Endothelial cell of umbilical vein (primary cell): Measurements from ENCODE around the gene ACTL8. TPM values are rescaled to one million over a fixed set of nuclear protein-coding genes. Genes with fewer than 3 reads are reported as not detected.

Experiments used
- BruUV-seq: library from RNA; stranded (reverse); fragments of 400-500 nt; replicated peaks from 2 replicates; lab custom pipeline; 2021; lab: Mats Ljungman, UMichigan
- CTCF ChIA-PET: fragments of 300-600, 350-600 bp; sonication (Branson Sonifier 250); formaldehyde crosslinking; loops from one replicate; lab custom pipeline; 2021; ENCODE audit warnings: antibody characterized with exemption, inconsistent platforms; lab: Charles Lee
- POLR2A ChIA-PET: fragments of 300-600, 350-600 bp; sonication (Branson Sonifier 250); formaldehyde crosslinking; loops from one replicate; lab custom pipeline; 2021; ENCODE audit warnings: antibody characterized with exemption, inconsistent platforms; lab: Charles Lee
- DNase-seq: peaks from one replicate; pipeline ENCODE4 v3.0.0-alpha.2; 2011; ENCODE audit warnings: low read depth, low spot score
- FAIRE-seq: peaks from 2 replicates; lab custom pipeline; 2011; peaks lifted over from hg19 to GRCh38; lab: Jason Lieb, UNC
- H2AFZ ChIP-seq: 2 replicates; pipeline ENCODE4 v1.6.0; 2012; ENCODE audit warnings: low read depth, low read length, control low read depth, inconsistent platforms
- H3K27ac ChIP-seq: 2 replicates; pipeline ENCODE4 v1.5.1; 2011; ENCODE audit warnings: low read depth, mild to moderate bottlenecking, control low read depth, low read length, moderate library complexity; ENCODE audit not compliant: insufficient read depth
- H3K27me3 ChIP-seq, 2 experiments: 2 replicates each; pipeline versions ENCODE4 v1.6.0 to v1.6.1; 2011; ENCODE audit warnings: low read length in 2 of 2, mixed read lengths in 1 of 2; ENCODE audit not compliant: control insufficient read depth in 2 of 2, insufficient read depth in 2 of 2
- H3K36me3 ChIP-seq, 2 experiments: 2 replicates in 1 of 2; 3 replicates in 1 of 2; pipeline ENCODE4 v1.5.1; 2011; ENCODE audit warnings: low read length in 2 of 2, mild to moderate bottlenecking in 1 of 2, moderate library complexity in 1 of 2; ENCODE audit not compliant: control insufficient read depth in 2 of 2, insufficient read depth in 2 of 2; ENCODE audit errors: extremely low read depth in 1 of 2
- H3K4me1 ChIP-seq: 3 replicates; pipeline ENCODE4 v1.5.1; 2011; ENCODE audit warnings: mild to moderate bottlenecking, low read length; ENCODE audit not compliant: control insufficient read depth, insufficient read depth; ENCODE audit errors: extremely low read depth
- H3K4me2 ChIP-seq: 2 replicates; pipeline ENCODE4 v1.6.1; 2011; ENCODE audit warnings: low read length, control low read depth, mixed read lengths; ENCODE audit not compliant: insufficient read depth
- H3K4me3 ChIP-seq, 3 experiments: fragments of 200-600 bp in 1 of 3; sonication (generic), shearing (Covaris generic) in 1 of 3; replicated peaks in 1 of 3; 2 replicates each; pipeline ENCODE4 v1.5.1; 2011 to 2016; ENCODE audit warnings: control low read depth in 3 of 3, low read length in 3 of 3, mild to moderate bottlenecking in 2 of 3, inconsistent platforms in 1 of 3, low read depth in 1 of 3, moderate library complexity in 1 of 3; ENCODE audit not compliant: insufficient read depth in 1 of 3
- H3K79me2 ChIP-seq: 2 replicates; pipeline ENCODE4 v1.6.0; 2012; ENCODE audit warnings: low read length, inconsistent platforms; ENCODE audit not compliant: control insufficient read depth, insufficient read depth
- H3K9ac ChIP-seq: replicated peaks from 2 replicates; pipeline ENCODE3; 2011; ENCODE audit warnings: low read length, control low read depth; ENCODE audit not compliant: insufficient read depth; ENCODE audit errors: extremely low read depth
- H3K9me1 ChIP-seq: replicated peaks from 3 replicates; pipeline ENCODE4 v1.6.0; 2011; ENCODE audit warnings: mild to moderate bottlenecking, low read length; ENCODE audit not compliant: control insufficient read depth, insufficient read depth; ENCODE audit errors: extremely low read depth
- H3K9me3 ChIP-seq: replicated peaks from 2 replicates; pipeline ENCODE4 v1.5.1; 2012; ENCODE audit warnings: low read length, inconsistent platforms; ENCODE audit not compliant: control insufficient read depth, insufficient read depth
- H4K20me1 ChIP-seq: replicated peaks from 2 replicates; pipeline ENCODE3; 2011; ENCODE audit warnings: mild to moderate bottlenecking, low read length; ENCODE audit not compliant: control insufficient read depth, insufficient read depth; ENCODE audit errors: extremely low read depth
- EZH2 ChIP-seq: IDR thresholded peaks from 2 replicates; pipeline ENCODE4 v1.6.1; 2012; ENCODE audit warnings: borderline replicate concordance, low read depth, mild to moderate bottlenecking, moderate library complexity, low read length, inconsistent platforms; ENCODE audit not compliant: severe bottlenecking
- FOS ChIP-seq: IDR thresholded peaks from 2 replicates; pipeline ENCODE4 v1.6.1; 2011; ENCODE audit warnings: mild to moderate bottlenecking, low read length, moderate library complexity, borderline replicate concordance; ENCODE audit not compliant: insufficient read depth
- GATA2 ChIP-seq: IDR thresholded peaks from 2 replicates; pipeline ENCODE4 v1.7.0; 2011; ENCODE audit warnings: low read depth, mild to moderate bottlenecking, moderate library complexity, mixed read lengths, low read length; ENCODE audit not compliant: insufficient read length, insufficient read depth
- JUN ChIP-seq: IDR thresholded peaks from 2 replicates; pipeline ENCODE4 v1.6.1; 2011; ENCODE audit warnings: borderline replicate concordance, low read depth; ENCODE audit not compliant: insufficient read length, insufficient read depth
- MYC ChIP-seq: IDR thresholded peaks from one replicate; pipeline ENCODE4 v1.6.1; 2011; ENCODE audit warnings: mild to moderate bottlenecking, low read depth, low read length
- POLR2A ChIP-seq: IDR thresholded peaks from 2 replicates; pipeline ENCODE4 v1.6.1; 2012; ENCODE audit warnings: low read depth, mild to moderate bottlenecking, control low read depth, low read length
- POLR2AphosphoS5 ChIP-seq: IDR thresholded peaks from 2 replicates; pipeline ENCODE4 v1.6.1; 2012; ENCODE audit warnings: low read depth, mild to moderate bottlenecking, control low read depth, low read length, moderate library complexity; ENCODE audit not compliant: insufficient read depth
- dilution Hi-C: fragments of 300-500 bp; cut with MboI; formaldehyde crosslinking; loops from one replicate; pipeline ENCODE4 v1.15.0; 2019; ENCODE audit warnings: low sequenced_read_pairs; ENCODE audit not compliant: extremely low pct_ligation_motif_present
- intact Hi-C: fragments of 100-400 bp; cut with micrococcal nuclease; formaldehyde crosslinking; loops from one replicate; pipeline ENCODE4 v1.10.0; 2022
- polyA plus RNA-seq, 4 experiments: library from polyadenylated mRNA; depleted of rRNA in 3 of 4; stranded (reverse) in 3 of 4; unstranded in 1 of 4; fragments of >200 nt; gene quantifications; 2 replicates each; pipeline versions ENCODE4 v1.2.1 to v1.2.3, GENCODE V29; 2011 to 2012; ENCODE audit warnings: missing spikeins in 1 of 4
- total RNA-seq: library from RNA; stranded (reverse); gene quantifications from 2 replicates; pipeline ENCODE4 v1.2.3, GENCODE V29; 2021
- TF ChIP-seq, protein P1 (sequence below): IDR thresholded peaks from 2 replicates; pipeline ENCODE4 v1.6.1; 2011; ENCODE audit not compliant: insufficient read depth, insufficient read length
- TF ChIP-seq, protein P2 (sequence below), 2 donors: IDR thresholded peaks; 1 replicate in 1 of 2; 2 replicates in 1 of 2; pipeline ENCODE4 v1.5.1; 2011; ENCODE audit warnings: low read length in 2 of 2, mild to moderate bottlenecking in 2 of 2, moderate library complexity in 2 of 2, control low read depth in 1 of 2, inconsistent platforms in 1 of 2, low read depth in 1 of 2; ENCODE audit not compliant: insufficient read depth in 1 of 2; ENCODE audit errors: extremely low read depth in 1 of 2

The ACTL8 gene
- total and polyA plus RNA-seq, 2 donors (not counting 3 experiments of a cell fraction or from before 2014, with no cell fraction given): not detected

GRCh38 chr1:17795081-17795809, 40.1 kb downstream of the ACTL8 start:
- no peaks in the 10 kb centered on the region for H3K36me3 ChIP-seq
- no peak for FAIRE-seq
- dilution Hi-C loops (no loop called here), intact Hi-C loops (no loop called here)
- H3K79me2 ChIP-seq: no peaks in the 10 kb centered on the region
- POLR2A ChIA-PET: no interaction called here
- CTCF ChIA-PET: interaction anchor here (1.2 kb wide), 1 partner anchor 786 kb away, joined by 3 read pairs; no protein-coding TSS in a partner anchor
- no peaks in the 10 kb centered on the region for H4K20me1 ChIP-seq
- no peak for DNase-seq
- no peaks in the 10 kb centered on the region for H3K9me1 ChIP-seq
- H3K4me3 ChIP-seq: no peak overlapping the region
- no peak overlapping the region for H2AFZ ChIP-seq
- H3K9me3 ChIP-seq: no peaks in the 10 kb centered on the region
- no peaks in the 10 kb centered on the region for H3K27me3 ChIP-seq
- no peaks in the 10 kb centered on the region for H3K4me1 ChIP-seq
- BruUV-seq: no TSS peak
- H3K27ac ChIP-seq: no peak overlapping the region
- no peak overlapping the region for H3K4me2 ChIP-seq
- TF ChIP-seq POLR2A (no peak), FOS (no peak), JUN (no peak), POLR2AphosphoS5 (no peak), GATA2 (no peak), MYC (no peak), EZH2 (no peak)
- TF ChIP-seq, protein P1, sequence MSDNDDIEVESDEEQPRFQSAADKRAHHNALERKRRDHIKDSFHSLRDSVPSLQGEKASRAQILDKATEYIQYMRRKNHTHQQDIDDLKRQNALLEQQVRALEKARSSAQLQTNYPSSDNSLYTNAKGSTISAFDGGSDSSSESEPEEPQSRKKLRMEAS: no peak
- TF ChIP-seq, protein P2, sequence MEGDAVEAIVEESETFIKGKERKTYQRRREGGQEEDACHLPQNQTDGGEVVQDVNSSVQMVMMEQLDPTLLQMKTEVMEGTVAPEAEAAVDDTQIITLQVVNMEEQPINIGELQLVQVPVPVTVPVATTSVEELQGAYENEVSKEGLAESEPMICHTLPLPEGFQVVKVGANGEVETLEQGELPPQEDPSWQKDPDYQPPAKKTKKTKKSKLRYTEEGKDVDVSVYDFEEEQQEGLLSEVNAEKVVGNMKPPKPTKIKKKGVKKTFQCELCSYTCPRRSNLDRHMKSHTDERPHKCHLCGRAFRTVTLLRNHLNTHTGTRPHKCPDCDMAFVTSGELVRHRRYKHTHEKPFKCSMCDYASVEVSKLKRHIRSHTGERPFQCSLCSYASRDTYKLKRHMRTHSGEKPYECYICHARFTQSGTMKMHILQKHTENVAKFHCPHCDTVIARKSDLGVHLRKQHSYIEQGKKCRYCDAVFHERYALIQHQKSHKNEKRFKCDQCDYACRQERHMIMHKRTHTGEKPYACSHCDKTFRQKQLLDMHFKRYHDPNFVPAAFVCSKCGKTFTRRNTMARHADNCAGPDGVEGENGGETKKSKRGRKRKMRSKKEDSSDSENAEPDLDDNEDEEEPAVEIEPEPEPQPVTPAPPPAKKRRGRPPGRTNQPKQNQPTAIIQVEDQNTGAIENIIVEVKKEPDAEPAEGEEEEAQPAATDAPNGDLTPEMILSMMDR (IDR thresholded peaks at IDR 0.05; ENCODE audit: extremely low read depth in 1 of 2, insufficient read depth in 1 of 2, low read depth in 1 of 2, low read length in 2 of 2): no peak
- no peak overlapping the region for H3K9ac ChIP-seq
